ENCODE data around the gene E2F4. TPM values are rescaled to one million over a fixed set of nuclear protein-coding genes. Genes with fewer than 3 reads are reported as not detected.

Gene E2F4
- total RNA-seq, 1 experiment from 2014 or later, result 81.0 TPM

DNA sequence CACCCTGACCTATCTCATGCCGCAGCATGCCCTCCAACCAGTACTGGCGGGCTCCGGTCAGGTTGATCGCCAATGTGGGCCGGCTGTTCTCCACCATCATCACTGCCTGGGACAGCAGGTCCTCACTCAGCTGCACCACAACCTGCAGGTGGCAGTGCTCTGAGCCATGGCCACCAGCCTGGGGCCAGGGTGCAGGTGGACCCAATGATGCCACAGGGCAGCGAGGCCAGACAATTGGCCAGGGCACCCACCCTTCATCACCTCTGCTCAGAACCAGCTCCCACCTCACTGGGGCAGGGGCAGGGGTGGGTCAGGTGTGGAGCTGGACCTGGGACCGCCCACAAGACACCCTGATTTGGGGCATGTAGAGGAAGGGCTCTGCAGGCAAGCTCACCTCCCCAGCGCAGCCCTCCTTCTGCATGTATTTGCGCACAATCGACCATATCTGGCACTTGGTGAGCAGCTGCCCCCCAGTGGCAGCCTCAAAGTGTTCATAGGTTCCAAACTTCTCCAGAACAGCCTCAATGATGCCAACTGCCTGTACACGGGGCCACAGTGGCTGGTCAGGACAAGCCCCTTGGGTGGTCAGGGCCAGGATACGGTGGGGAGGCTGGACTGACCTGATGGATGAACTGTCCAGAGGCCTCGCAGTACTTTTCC, 12.4 kb upstream of the E2F4 start:
- no peak for DNase-seq (ENCODE audit: unreplicated experiment)
- POLR2A ChIA-PET, result interaction anchor here (0.7 to 1.7 kb wide), 4 partner anchors 10 to 237 kb away, joined by 3 to 6 read pairs (median 3); partner anchors contain the start of gene NOL3
- TF ChIP-seq, protein P1, sequence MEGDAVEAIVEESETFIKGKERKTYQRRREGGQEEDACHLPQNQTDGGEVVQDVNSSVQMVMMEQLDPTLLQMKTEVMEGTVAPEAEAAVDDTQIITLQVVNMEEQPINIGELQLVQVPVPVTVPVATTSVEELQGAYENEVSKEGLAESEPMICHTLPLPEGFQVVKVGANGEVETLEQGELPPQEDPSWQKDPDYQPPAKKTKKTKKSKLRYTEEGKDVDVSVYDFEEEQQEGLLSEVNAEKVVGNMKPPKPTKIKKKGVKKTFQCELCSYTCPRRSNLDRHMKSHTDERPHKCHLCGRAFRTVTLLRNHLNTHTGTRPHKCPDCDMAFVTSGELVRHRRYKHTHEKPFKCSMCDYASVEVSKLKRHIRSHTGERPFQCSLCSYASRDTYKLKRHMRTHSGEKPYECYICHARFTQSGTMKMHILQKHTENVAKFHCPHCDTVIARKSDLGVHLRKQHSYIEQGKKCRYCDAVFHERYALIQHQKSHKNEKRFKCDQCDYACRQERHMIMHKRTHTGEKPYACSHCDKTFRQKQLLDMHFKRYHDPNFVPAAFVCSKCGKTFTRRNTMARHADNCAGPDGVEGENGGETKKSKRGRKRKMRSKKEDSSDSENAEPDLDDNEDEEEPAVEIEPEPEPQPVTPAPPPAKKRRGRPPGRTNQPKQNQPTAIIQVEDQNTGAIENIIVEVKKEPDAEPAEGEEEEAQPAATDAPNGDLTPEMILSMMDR (IDR thresholded peaks at IDR 0.05; ENCODE audit: unreplicated experiment), result peak; percentile 2
- no TSS peak for BruUV-seq (replicated peaks)
- H3K27me3 Mint-ChIP-seq (ENCODE audit: insufficient read depth, unreplicated experiment), result no peaks in the 10 kb centered on the region
- CTCF ChIA-PET, result no interaction called here
- intact Hi-C loops (cut with micrococcal nuclease), result loop anchor here (5.0 kb wide), 1 partner anchor 282 kb away; no protein-coding TSS in a partner anchor
- H3K4me1 Mint-ChIP-seq (ENCODE audit: insufficient read depth, unreplicated experiment), result peaks cover 31% of the 10 kb centered on the region
- peaks cover 26% of the 10 kb centered on the region for H3K36me3 Mint-ChIP-seq (ENCODE audit: insufficient read depth, unreplicated experiment)
- H3K27ac Mint-ChIP-seq (ENCODE audit: low read depth, unreplicated experiment), result no peak overlapping the region
- no peaks in the 10 kb centered on the region for H3K9me3 Mint-ChIP-seq (ENCODE audit: unreplicated experiment)
- H3K4me3 Mint-ChIP-seq (ENCODE audit: unreplicated experiment), result no peak overlapping the region

DNA sequence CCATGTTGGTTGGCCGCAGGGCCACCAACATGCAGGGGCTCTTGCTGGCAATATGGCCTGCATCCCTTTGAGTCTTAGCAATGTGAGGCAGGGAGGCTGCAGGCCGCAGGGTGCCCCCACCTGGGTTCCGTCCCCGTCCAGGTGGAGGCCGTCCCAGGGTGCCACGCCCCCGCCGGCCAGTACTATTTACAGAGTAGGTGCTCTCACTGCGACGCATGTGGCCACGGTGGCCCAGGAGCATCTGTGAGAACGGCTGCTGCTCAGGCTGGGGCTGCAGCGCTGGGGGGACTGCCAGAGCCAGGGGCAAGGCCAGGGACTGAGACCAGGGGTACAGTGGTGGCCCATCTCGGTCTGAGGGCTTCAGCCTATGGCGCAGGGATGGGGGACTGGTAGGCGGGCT, 11.8 kb upstream of the E2F4 start:
- H3K4me1 Mint-ChIP-seq (ENCODE audit: insufficient read depth, unreplicated experiment), result peaks cover 33% of the 10 kb centered on the region
- no peaks in the 10 kb centered on the region for H3K9me3 Mint-ChIP-seq (ENCODE audit: unreplicated experiment)
- H3K36me3 Mint-ChIP-seq (ENCODE audit: insufficient read depth, unreplicated experiment), result peaks cover 20% of the 10 kb centered on the region
- POLR2A ChIA-PET, result interaction anchor here (1.1 kb wide), 1 partner anchor 152 kb away, joined by 3 read pairs; no protein-coding TSS in a partner anchor
- H3K4me3 Mint-ChIP-seq (ENCODE audit: unreplicated experiment), result no peak overlapping the region
- no peak for DNase-seq (ENCODE audit: unreplicated experiment)
- H3K27ac Mint-ChIP-seq (ENCODE audit: low read depth, unreplicated experiment), result no peak overlapping the region
- TF ChIP-seq, protein P1 (IDR thresholded peaks at IDR 0.05; ENCODE audit: unreplicated experiment), result no peak
- intact Hi-C loops (cut with micrococcal nuclease), result loop anchor here (5.0 kb wide), 1 partner anchor 283 kb away; no protein-coding TSS in a partner anchor
- no TSS peak for BruUV-seq (replicated peaks)
- CTCF ChIA-PET, result interaction anchor here (2.0 kb wide), 1 partner anchor 19 kb away, joined by 10 read pairs; the partner anchor contains the start of genes FBXL8 and TRADD
- H3K27me3 Mint-ChIP-seq (ENCODE audit: insufficient read depth, unreplicated experiment), result no peaks in the 10 kb centered on the region

- H3K9me3 Mint-ChIP-seq (ENCODE audit: unreplicated experiment), result no peaks in the 10 kb centered on the region
- H3K27ac Mint-ChIP-seq (ENCODE audit: low read depth, unreplicated experiment), result no peak overlapping the region
- TF ChIP-seq, protein P1 (IDR thresholded peaks at IDR 0.05; ENCODE audit: unreplicated experiment), result no peak
- H3K27me3 Mint-ChIP-seq (ENCODE audit: insufficient read depth, unreplicated experiment), result no peaks in the 10 kb centered on the region
- H3K4me1 Mint-ChIP-seq (ENCODE audit: insufficient read depth, unreplicated experiment), result peaks cover 26% of the 10 kb centered on the region
- DNase-seq (ENCODE audit: unreplicated experiment), result peak; percentile 74
- ChIA-PET CTCF (interaction anchor here (2.0 kb wide), 1 partner anchor 21 kb away, joined by 10 read pairs; the partner anchor contains the start of genes FBXL8 and TRADD), POLR2A (interaction anchor here (0.6 to 4.9 kb wide), 7 partner anchors 11 to 234 kb away, joined by 3 to 24 read pairs (median 4); partner anchors contain the start of genes E2F4, FBXL8, PHAF1 and TRADD)
- H3K4me3 Mint-ChIP-seq (ENCODE audit: unreplicated experiment), result no peak overlapping the region
- intact Hi-C loops (cut with micrococcal nuclease), result loop anchor here (5.0 kb wide), 1 partner anchor 284 kb away; no protein-coding TSS in a partner anchor
- BruUV-seq (replicated peaks), result no TSS peak
- H3K36me3 Mint-ChIP-seq (ENCODE audit: insufficient read depth, unreplicated experiment), result peaks cover 10% of the 10 kb centered on the region
These were observed 10.6 kb upstream of the E2F4 start for GRCh38 chr16:67181346-67181745.

DNA sequence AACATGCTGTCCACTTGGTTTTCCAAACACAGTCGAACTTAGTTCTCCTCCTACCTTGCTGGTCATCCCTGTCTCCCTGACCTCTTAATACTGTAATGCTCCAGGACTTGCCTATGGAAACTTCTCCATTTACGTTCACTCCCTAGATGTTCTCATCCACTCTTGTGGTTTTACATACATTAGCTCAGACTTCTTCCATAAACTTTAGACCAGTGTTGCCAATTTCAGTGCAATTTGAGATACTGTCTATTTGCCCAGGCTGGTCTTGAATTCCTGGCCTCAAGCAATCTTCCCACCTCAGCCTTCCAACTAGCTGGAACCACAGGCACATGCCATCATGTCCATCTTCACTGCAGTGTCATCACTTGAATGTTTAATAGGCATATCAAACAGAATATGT, 9.7 kb upstream of the E2F4 start:
- CTCF ChIA-PET, result interaction anchor here (0.6 to 2.0 kb wide), 5 partner anchors 9 to 188 kb away, joined by 3 to 10 read pairs (median 4); partner anchors contain the start of genes ELMO3, FBXL8 and TRADD
- TF ChIP-seq, protein P1 (IDR thresholded peaks at IDR 0.05; ENCODE audit: unreplicated experiment), result no peak
- DNase-seq (ENCODE audit: unreplicated experiment), result no peak
- no peak overlapping the region for H3K27ac Mint-ChIP-seq (ENCODE audit: low read depth, unreplicated experiment)
- POLR2A ChIA-PET, result interaction anchor here (1.3 to 4.9 kb wide), 8 partner anchors 8 to 65 kb away, joined by 4 to 46 read pairs (median 10); partner anchors contain the start of genes ELMO3, FBXL8, FHOD1 and NOL3
- TSS peak; percentile 28 for BruUV-seq (replicated peaks)
- no peak overlapping the region for H3K4me3 Mint-ChIP-seq (ENCODE audit: unreplicated experiment)
- no peaks in the 10 kb centered on the region for H3K9me3 Mint-ChIP-seq (ENCODE audit: unreplicated experiment)
- intact Hi-C loops (cut with micrococcal nuclease), result loop anchor here (5.0 kb wide), 1 partner anchor 285 kb away; no protein-coding TSS in a partner anchor
- H3K4me1 Mint-ChIP-seq (ENCODE audit: insufficient read depth, unreplicated experiment), result peaks cover 20% of the 10 kb centered on the region
- H3K27me3 Mint-ChIP-seq (ENCODE audit: insufficient read depth, unreplicated experiment), result no peaks in the 10 kb centered on the region
- H3K36me3 Mint-ChIP-seq (ENCODE audit: insufficient read depth, unreplicated experiment), result peaks cover 10% of the 10 kb centered on the region

Measured in MCF 10A (cell line).